Measurements from ENCODE around the gene IL4I1. TPM values are rescaled to one million over a fixed set of nuclear protein-coding genes. Genes with fewer than 3 reads are reported as not detected.

Gene IL4I1
- total and polyA plus RNA-seq, 2 of the 8 experiments (the other 6 are each of a cell fraction or from before 2014, with no cell fraction given), result 0.41 to 0.76 TPM

DNA sequence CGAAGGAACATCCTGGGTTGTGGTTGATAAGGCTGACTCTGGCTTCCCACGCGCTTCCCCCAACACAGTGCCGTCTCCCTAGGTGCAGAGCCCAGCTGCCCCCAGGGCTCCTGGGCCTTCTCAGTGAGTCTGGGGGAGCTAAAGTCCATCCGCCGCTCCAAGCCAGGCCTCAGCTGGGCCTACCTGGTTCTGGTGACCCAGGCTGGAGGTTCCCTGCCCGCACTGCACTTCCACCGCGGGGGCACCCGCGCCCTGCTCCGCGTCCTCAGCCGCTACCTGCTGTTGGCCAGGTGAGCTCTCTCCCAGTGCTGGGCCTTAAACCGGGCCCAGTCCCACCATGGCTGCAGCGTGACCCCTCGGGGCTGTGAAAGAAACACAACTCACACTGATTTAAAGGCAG, 15.5 kb downstream of the IL4I1 start:
- Histone ChIP-seq H3K23ac (ENCODE audit: insufficient read length) (no peak overlapping the region), H3K23me2 (ENCODE audit: low read depth, low read length) (peaks cover 9% of the 10 kb centered on the region), H2BK5ac (ENCODE audit: low read depth, low read length) (no peak overlapping the region), H2BK120ac (replicated peaks; ENCODE audit: low read depth, low read length) (no peak overlapping the region), H3K18ac (ENCODE audit: extremely low read depth, low read length) (no peak overlapping the region), H3K9ac (replicated peaks in 1 of 4; ENCODE audit: extremely low read depth in 1 of 4, low read depth in 3 of 4, low read length in 3 of 4) (no peak overlapping the region), H3K79me1 (ENCODE audit: low read depth, low read length) (peaks cover 9% of the 10 kb centered on the region; the same call in 1 of the 2 replicates), H3K14ac (ENCODE audit: insufficient read length) (no peak overlapping the region), H4K5ac (ENCODE audit: insufficient read length, low read depth, low read length) (no peak overlapping the region), H3K27ac (ENCODE audit: low read depth, low read length) (no peak overlapping the region), H2BK20ac (ENCODE audit: low read length) (no peak overlapping the region), H4K8ac (ENCODE audit: extremely low read depth, insufficient read depth, low read length) (peak overlapping the region; percentile 22; the same call in 1 of the 2 replicates), H3K27me3 (replicated peaks in 1 of 4; ENCODE audit: control insufficient read depth in 3 of 4, extremely low read depth in 1 of 4, insufficient read depth in 3 of 4, low read length in 3 of 4) (no peaks in the 10 kb centered on the region), H4K20me1 (replicated peaks in 1 of 2; ENCODE audit: control insufficient read depth in 1 of 2, insufficient read depth in 2 of 2, low read length in 2 of 2) (peaks cover 10 to 18% of the 10 kb centered on the region in 2 experiments), H3K9me3 (ENCODE audit: insufficient read depth in 2 of 2, low read depth in 1 of 2, low read length in 1 of 2) (no peaks in the 10 kb centered on the region), H3K79me2 (ENCODE audit: control insufficient read depth in 1 of 2, insufficient read depth in 2 of 2, low read length in 2 of 2) (peaks cover 0 to 12% of the 10 kb centered on the region in 2 experiments; a peak in 2 of 4 replicates), H2BK15ac (ENCODE audit: low read length) (no peak overlapping the region), H3K4me2 (ENCODE audit: insufficient read depth in 1 of 2, low read depth in 2 of 2, low read length in 2 of 2) (no peak overlapping the region), H3K4me3 (ENCODE audit: extremely low read depth in 1 of 4, insufficient read depth in 2 of 4, low read depth in 3 of 4, low read length in 4 of 4) (no peak overlapping the region), H2AFZ (ENCODE audit: low read length) (no peak overlapping the region), H2BK12ac (ENCODE audit: low read depth, low read length) (no peak overlapping the region), H3K4ac (replicated peaks; ENCODE audit: insufficient read length, low read depth, low read length) (no peak overlapping the region), H3K36me3 (ENCODE audit: control insufficient read depth in 2 of 4, insufficient read depth in 4 of 4, low read length in 3 of 4) (peaks cover 22 to 56% (median 47%) of the 10 kb centered on the region in 4 experiments), H4K91ac (replicated peaks; ENCODE audit: insufficient read length, low read length) (no peak overlapping the region), H3K4me1 (replicated peaks in 1 of 4; ENCODE audit: control insufficient read depth in 3 of 4, insufficient read depth in 4 of 4, low read length in 3 of 4) (peaks cover 0 to 7% (median 4%) of the 10 kb centered on the region in 4 experiments; a peak in 5 of 7 replicates), H2AK5ac (ENCODE audit: low read depth, low read length) (no peak overlapping the region), H3K56ac (replicated peaks; ENCODE audit: insufficient read length, low read depth, low read length) (no peak overlapping the region)
- FAIRE-seq, result no peak
- CTCF ChIA-PET (ENCODE audit: partially characterized antibody), result interaction anchor here (1.1 to 2.0 kb wide), 3 partner anchors 10 to 94 kb away, joined by 3 to 5 read pairs (median 3); no protein-coding TSS in a partner anchor
- TF ChIP-seq RXRA (IDR thresholded peaks at IDR 0.05; ENCODE audit: insufficient read depth, low read depth, low read length) (no peak), MAFK (IDR thresholded peaks at IDR 0.05; ENCODE audit: low read depth, low read length) (no peak), EGR1 (IDR thresholded peaks at IDR 0.05; ENCODE audit: borderline replicate concordance, low read depth, low read length) (no peak), KDM1A (IDR thresholded peaks at IDR 0.05; ENCODE audit: borderline replicate concordance, low read length) (no peak), CREB1 (IDR thresholded peaks at IDR 0.05) (no peak), SP4 (IDR thresholded peaks at IDR 0.05; ENCODE audit: low read length) (no peak), TAF7 (optimal IDR thresholded peaks at IDR 0.05; ENCODE audit: borderline replicate concordance, low read depth, low read length) (no peak), PHF8 (conservative IDR thresholded peaks at IDR 0.05; ENCODE audit: low read depth, low read length) (no peak), GTF2F1 (IDR thresholded peaks at IDR 0.05; ENCODE audit: borderline replicate concordance, low read depth, low read length) (no peak), SUZ12 (IDR thresholded peaks at IDR 0.05; ENCODE audit: low read length) (no peak), GABPA (IDR thresholded peaks at IDR 0.05; ENCODE audit: borderline replicate concordance, insufficient read depth, low read length) (no peak)
- TF ChIP-seq, protein P1, sequence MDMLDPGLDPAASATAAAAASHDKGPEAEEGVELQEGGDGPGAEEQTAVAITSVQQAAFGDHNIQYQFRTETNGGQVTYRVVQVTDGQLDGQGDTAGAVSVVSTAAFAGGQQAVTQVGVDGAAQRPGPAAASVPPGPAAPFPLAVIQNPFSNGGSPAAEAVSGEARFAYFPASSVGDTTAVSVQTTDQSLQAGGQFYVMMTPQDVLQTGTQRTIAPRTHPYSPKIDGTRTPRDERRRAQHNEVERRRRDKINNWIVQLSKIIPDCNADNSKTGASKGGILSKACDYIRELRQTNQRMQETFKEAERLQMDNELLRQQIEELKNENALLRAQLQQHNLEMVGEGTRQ (IDR thresholded peaks at IDR 0.05; ENCODE audit: low read length), result no peak
- no peak for DNase-seq (ENCODE audit: low read depth in 1 of 2, low spot score in 2 of 2)
- WGBS, 2 experiments (ENCODE audit: extremely low coverage in 1 of 2, insufficient coverage in 1 of 2, insufficient read length in 1 of 2, insufficient replicate concordance in 2 of 2, low coverage in 1 of 2, low lambda C conversion rate in 2 of 2, missing lambda C conversion rate in 1 of 2), result 94% methylated on average over 17 of the region's 17 CpGs; no CpG with 5 or more reads in 1 of the 2 experiments
- POLR2A ChIA-PET (ENCODE audit: partially characterized antibody), result interaction anchor here (0.8 to 2.0 kb wide), 8 partner anchors 9 to 71 kb away, joined by 3 to 8 read pairs (median 3); no protein-coding TSS in a partner anchor

Data from H1 (cell line).